Omental fat pad (tissue), 4 donors: Measurements from ENCODE around the gene TMEM51. TPM values are rescaled to one million over a fixed set of nuclear protein-coding genes. Genes with fewer than 3 reads are reported as not detected.

Experiments
- ATAC-seq: fragments of 150-250 bp; one replicate; pipeline ENCODE4 v1.9.1; 2016; ENCODE audit warnings: mild to moderate bottlenecking, moderate library complexity; ENCODE audit not compliant: low FRiP score
- DNase-seq: peaks from one replicate; pipeline ENCODE4 v3.0.0-alpha.2; 2019; ENCODE audit warnings: low spot score
- CTCF ChIP-seq, 3 donors: fragments of 450-650 bp; IDR thresholded peaks; one replicate each; pipeline ENCODE4 v1.5.1; 2016 to 2017; ENCODE audit warnings: antibody characterized with exemption in 3 of 3, mild to moderate bottlenecking in 3 of 3, moderate library complexity in 2 of 3
- total RNA-seq, 4 donors: library from RNA; depleted of rRNA; stranded (reverse); fragments of >200 nt; gene quantifications; one replicate each; pipeline ENCODE4 v1.1.0, GENCODE V29; 2016

Gene TMEM51
- total RNA-seq, 4 donors from 2014 or later: 3.3 to 8.6 (median 4.4) TPM

GRCh38 chr1:15264769-15265168, 111.2 kb downstream of the TMEM51 start:
- ATAC-seq: no peak
- DNase-seq: no peak
- TF ChIP-seq CTCF (IDR thresholded peaks at IDR 0.05): no peak

Other genes with a start within 250 kb of the TMEM51 start
- under 1 TPM in 1 of 4 donors, not detected in 3; 0.96 TPM for gene FHAD1, start 93.5 kb downstream of the TMEM51 start, total RNA-seq